Stimulated activated CD8-positive, alpha-beta memory T cell treated with anti-CD3 and anti-CD28 coated beads, Interleukin-2, amount 100 ng/mL, for 48 hours (primary cell): ENCODE results near the gene SCAPER.
"Not testable (repeated sequence)": the region's sequence is repeated elsewhere in the genome, so short reads cannot be mapped to it uniquely, and the experiment has no call there.

Experiments
- DNase-seq, 2 donors: peaks; one replicate each; pipeline ENCODE4 v3.0.0-alpha.2; 2020; ENCODE audit warnings: low read depth in 2 of 2

Gene SCAPER

GRCh38 chr15:76863123-76863522 is 42.0 kb downstream of the SCAPER start:
- DNase-seq, result no peak

- no peak for DNase-seq
Measured at GRCh38 chr15:76861815-76862397, 43.2 kb downstream of the SCAPER start.

- DNase-seq, result no peak
Measured at GRCh38 chr15:76860201-76860600, 44.9 kb downstream of the SCAPER start.

GRCh38 chr15:76850367-76850766 is 54.8 kb downstream of the SCAPER start:
- DNase-seq, result not testable (repeated sequence)

GRCh38 chr15:76846782-76847181 is 58.4 kb downstream of the SCAPER start:
- DNase-seq, result no peak

- DNase-seq, result no peak
Measured at GRCh38 chr15:76844096-76844495, 61.0 kb downstream of the SCAPER start.

GRCh38 chr15:76843269-76843668 is 61.9 kb downstream of the SCAPER start:
- no peak for DNase-seq

GRCh38 chr15:76840830-76841460 is 64.2 kb downstream of the SCAPER start:
- no peak for DNase-seq

GRCh38 chr15:76839173-76839572 is 66.0 kb downstream of the SCAPER start:
- no peak for DNase-seq

- DNase-seq, result no peak
Measured at GRCh38 chr15:76837474-76837873, 67.7 kb downstream of the SCAPER start.

- no peak for DNase-seq
Measured at GRCh38 chr15:76829939-76830338, 75.2 kb downstream of the SCAPER start.

- no peak for DNase-seq
Measured at GRCh38 chr15:76823890-76824289, 81.2 kb downstream of the SCAPER start.

- no peak for DNase-seq
Measured at GRCh38 chr15:76823303-76823702, 81.8 kb downstream of the SCAPER start.

- not testable (repeated sequence) for DNase-seq
Measured at GRCh38 chr15:76818926-76819325, 86.2 kb downstream of the SCAPER start.

GRCh38 chr15:76815421-76815820 is 89.7 kb downstream of the SCAPER start:
- no peak for DNase-seq

- no peak for DNase-seq
Measured at GRCh38 chr15:76812381-76812780, 92.8 kb downstream of the SCAPER start.

- no peak for DNase-seq
Measured at GRCh38 chr15:76809412-76810103, 95.6 kb downstream of the SCAPER start.

- DNase-seq, result no peak
Measured at GRCh38 chr15:76803049-76803571, 102.0 kb downstream of the SCAPER start.

GRCh38 chr15:76802411-76802810 is 102.7 kb downstream of the SCAPER start:
- no peak for DNase-seq

- DNase-seq, result no peak
Measured at GRCh38 chr15:76799760-76800159, 105.4 kb downstream of the SCAPER start.

GRCh38 chr15:76795217-76795616 is 109.9 kb downstream of the SCAPER start:
- no peak for DNase-seq

GRCh38 chr15:76793162-76793561 is 112.0 kb downstream of the SCAPER start:
- DNase-seq, result no peak

- DNase-seq, result no peak
Measured at GRCh38 chr15:76791511-76791910, 113.6 kb downstream of the SCAPER start.
